ENCODE results near the gene LRRC17. TPM values are rescaled to one million over a fixed set of nuclear protein-coding genes. Genes with fewer than 3 reads are reported as not detected.

Gene LRRC17
- total RNA-seq, 1 experiment from 2014 or later = 0.39 TPM

- H3K4me3 ChIP-seq (ENCODE audit: low read depth in 2 of 2, low read length in 2 of 2) = no peak overlapping the region
- peaks cover 8% of the 10 kb centered on the region; the same call in 1 of the 2 replicates for H3K9me3 ChIP-seq (ENCODE audit: control insufficient read depth, insufficient read depth, low read depth, low read length)
- peaks cover 36% of the 10 kb centered on the region for H3K4me1 ChIP-seq (ENCODE audit: control insufficient read depth, insufficient read depth, low read length)
- in situ Hi-C loops (cut with HindIII; ENCODE audit: low pct_unique_long_range_greater_than_20kb, low sequenced_read_pairs) (no loop called here), intact Hi-C loops (cut with micrococcal nuclease; ENCODE audit: unreplicated experiment) (loop anchor here (2.0 kb wide), 1 partner anchor 20 kb away; no protein-coding TSS in a partner anchor)
- POLR2A ChIA-PET = no interaction called here
- H3K36me3 ChIP-seq (ENCODE audit: control insufficient read depth, insufficient read depth, low read length) = no peaks in the 10 kb centered on the region
- ATAC-seq (no peak), DNase-seq (ENCODE audit: low read depth, low spot score) (no peak)
- H3K27ac ChIP-seq (ENCODE audit: low read length) = peak overlapping the region; percentile 99
- CTCF ChIA-PET = no interaction called here
- no peaks in the 10 kb centered on the region for H3K27me3 ChIP-seq (ENCODE audit: control insufficient read depth, insufficient read depth, low read length)
- no TSS peak for BruUV-seq (replicated peaks)
- TF ChIP-seq, protein P1, sequence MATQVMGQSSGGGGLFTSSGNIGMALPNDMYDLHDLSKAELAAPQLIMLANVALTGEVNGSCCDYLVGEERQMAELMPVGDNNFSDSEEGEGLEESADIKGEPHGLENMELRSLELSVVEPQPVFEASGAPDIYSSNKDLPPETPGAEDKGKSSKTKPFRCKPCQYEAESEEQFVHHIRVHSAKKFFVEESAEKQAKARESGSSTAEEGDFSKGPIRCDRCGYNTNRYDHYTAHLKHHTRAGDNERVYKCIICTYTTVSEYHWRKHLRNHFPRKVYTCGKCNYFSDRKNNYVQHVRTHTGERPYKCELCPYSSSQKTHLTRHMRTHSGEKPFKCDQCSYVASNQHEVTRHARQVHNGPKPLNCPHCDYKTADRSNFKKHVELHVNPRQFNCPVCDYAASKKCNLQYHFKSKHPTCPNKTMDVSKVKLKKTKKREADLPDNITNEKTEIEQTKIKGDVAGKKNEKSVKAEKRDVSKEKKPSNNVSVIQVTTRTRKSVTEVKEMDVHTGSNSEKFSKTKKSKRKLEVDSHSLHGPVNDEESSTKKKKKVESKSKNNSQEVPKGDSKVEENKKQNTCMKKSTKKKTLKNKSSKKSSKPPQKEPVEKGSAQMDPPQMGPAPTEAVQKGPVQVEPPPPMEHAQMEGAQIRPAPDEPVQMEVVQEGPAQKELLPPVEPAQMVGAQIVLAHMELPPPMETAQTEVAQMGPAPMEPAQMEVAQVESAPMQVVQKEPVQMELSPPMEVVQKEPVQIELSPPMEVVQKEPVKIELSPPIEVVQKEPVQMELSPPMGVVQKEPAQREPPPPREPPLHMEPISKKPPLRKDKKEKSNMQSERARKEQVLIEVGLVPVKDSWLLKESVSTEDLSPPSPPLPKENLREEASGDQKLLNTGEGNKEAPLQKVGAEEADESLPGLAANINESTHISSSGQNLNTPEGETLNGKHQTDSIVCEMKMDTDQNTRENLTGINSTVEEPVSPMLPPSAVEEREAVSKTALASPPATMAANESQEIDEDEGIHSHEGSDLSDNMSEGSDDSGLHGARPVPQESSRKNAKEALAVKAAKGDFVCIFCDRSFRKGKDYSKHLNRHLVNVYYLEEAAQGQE (IDR thresholded peaks at IDR 0.05; ENCODE audit: insufficient read depth in 1 of 2, low read depth in 2 of 2, low read length in 1 of 2) = no peak
- TF ChIP-seq SIN3A (IDR thresholded peaks at IDR 0.05; ENCODE audit: borderline replicate concordance, insufficient read depth, low read depth, low read length) (no peak), TCF7L2 (IDR thresholded peaks at IDR 0.05; ENCODE audit: low read depth, low read length) (no peak), POLR2AphosphoS5 (IDR thresholded peaks at IDR 0.05; ENCODE audit: low read depth, low read length) (no peak), CTCF (IDR thresholded peaks at IDR 0.05) (no peak)
Measured at GRCh38 chr7:102991077-102991539, 78.3 kb downstream of the LRRC17 start.

DNA sequence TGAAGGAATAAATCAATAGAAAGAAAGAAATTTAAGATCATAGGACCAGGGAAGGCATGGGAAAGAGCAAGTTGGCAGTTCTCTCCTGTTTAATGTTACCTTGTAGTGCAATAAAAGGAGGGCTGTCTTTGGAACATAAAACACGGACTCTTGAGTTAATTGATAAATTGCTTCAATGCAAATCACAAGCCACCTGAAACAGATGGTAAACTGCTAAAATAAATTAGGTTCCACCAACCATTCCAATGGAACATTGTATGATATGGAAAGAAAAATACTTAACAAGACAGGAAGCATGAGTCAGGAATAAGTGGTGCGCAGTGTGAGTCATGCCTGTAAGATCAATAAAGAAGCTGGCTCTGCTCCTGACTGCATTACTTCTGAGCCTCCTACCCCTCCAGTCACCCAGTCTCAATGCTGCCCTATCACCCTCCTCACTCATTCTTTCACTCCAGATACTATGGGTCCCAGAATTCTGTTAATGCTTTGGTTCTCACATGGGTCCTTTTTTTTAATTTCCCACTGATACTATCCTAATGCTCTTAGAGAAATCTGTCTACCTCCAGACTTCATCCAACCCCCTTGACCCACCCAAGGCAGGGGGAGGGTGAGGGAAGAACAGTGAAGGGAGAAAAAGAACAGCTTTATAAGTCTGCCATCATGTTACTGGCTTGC is 78.9 kb downstream of the LRRC17 start:
- DNase-seq (ENCODE audit: low read depth, low spot score) (peak; percentile 96), ATAC-seq (peak; percentile 94)
- Histone ChIP-seq H3K4me1 (ENCODE audit: control insufficient read depth, insufficient read depth, low read length) (peaks cover 36% of the 10 kb centered on the region), H3K4me3 (ENCODE audit: low read depth in 2 of 2, low read length in 2 of 2) (no peak overlapping the region), H3K27ac (ENCODE audit: low read length) (peak overlapping the region; percentile 99), H3K9me3 (ENCODE audit: control insufficient read depth, insufficient read depth, low read depth, low read length) (peaks cover 8% of the 10 kb centered on the region; the same call in 1 of the 2 replicates), H3K27me3 (ENCODE audit: control insufficient read depth, insufficient read depth, low read length) (no peaks in the 10 kb centered on the region), H3K36me3 (ENCODE audit: control insufficient read depth, insufficient read depth, low read length) (no peaks in the 10 kb centered on the region)
- ChIA-PET POLR2A (interaction anchor here (0.5 kb wide), 2 partner anchors 23 to 68 kb away, joined by 3 read pairs; no protein-coding TSS in a partner anchor), CTCF (interaction anchor here (0.6 kb wide), 1 partner anchor 224 kb away, joined by 7 read pairs; no protein-coding TSS in a partner anchor)
- TF ChIP-seq SIN3A (IDR thresholded peaks at IDR 0.05; ENCODE audit: borderline replicate concordance, insufficient read depth, low read depth, low read length) (no peak), TCF7L2 (IDR thresholded peaks at IDR 0.05; ENCODE audit: low read depth, low read length) (peak; percentile 63), POLR2AphosphoS5 (IDR thresholded peaks at IDR 0.05; ENCODE audit: low read depth, low read length) (peak; percentile 84)
- in situ Hi-C loops (cut with HindIII; ENCODE audit: low pct_unique_long_range_greater_than_20kb, low sequenced_read_pairs) (no loop called here), intact Hi-C loops (cut with micrococcal nuclease; ENCODE audit: unreplicated experiment) (loop anchor here (2.0 kb wide), 1 partner anchor 21 kb away; no protein-coding TSS in a partner anchor)
- no TSS peak for BruUV-seq (replicated peaks)

Measured in Panc1 (cell line).